ENCODE data around the gene RINL.

GRCh38 chr19:38844093-38844686 is 33.9 kb downstream of the RINL start:
- no peak for TF ChIP-seq POLR2A (IDR thresholded peaks at IDR 0.05; ENCODE audit: low read depth, low read length)
- TF ChIP-seq CTCF (conservative IDR thresholded peaks at IDR 0.05; ENCODE audit: low read depth, low read length), result no peak
- TF ChIP-seq USF2 (IDR thresholded peaks at IDR 0.05; ENCODE audit: low read depth, low read length), result no peak
- TF ChIP-seq RCOR1 (IDR thresholded peaks at IDR 0.05; ENCODE audit: insufficient replicate concordance, low read length), result no peak
